GM12878 (cell line): ENCODE data around the gene PITPNC1. TPM values are rescaled to one million over a fixed set of nuclear protein-coding genes. Genes with fewer than 3 reads are reported as not detected.
"Not testable (repeated sequence)": the region's sequence is repeated elsewhere in the genome, so short reads cannot be mapped to it uniquely, and the experiment has no call there.

Experiments used
- ATAC-seq: fragments of 200-7000 bp; cut with Tn5 transposase; 3 replicates; pipeline ENCODE4 v1.9.1; 2020; ENCODE audit warnings: mild to moderate bottlenecking, moderate library complexity
- BruUV-seq: library from RNA; stranded (reverse); fragments of 400-500 nt; replicated peaks from 2 replicates; lab custom pipeline; 2021; lab: Mats Ljungman, UMichigan
- CTCF ChIA-PET: fragments of 300-600 bp; sonication (Branson Sonifier 250); formaldehyde crosslinking; extraction: SDS; loops from one replicate; lab custom pipeline; 2021; ENCODE audit warnings: inconsistent platforms; lab: Yijun Ruan, JAX
- POLR2A ChIA-PET: fragments of 350-600 bp; formaldehyde crosslinking; extraction: SDS; loops from one replicate; lab custom pipeline; 2021; ENCODE audit warnings: inconsistent platforms; lab: Charles Lee
- RAD21 ChIA-PET: fragments of 300-600 bp; sonication (Branson Sonifier 250); formaldehyde crosslinking; loops from one replicate; lab custom pipeline; 2023; ENCODE audit warnings: antibody characterized with exemption; ENCODE audit not compliant: unreplicated experiment; lab: Charles Lee
- SMC1A ChIA-PET: fragments of 300-600 bp; sonication (Branson Sonifier 250); formaldehyde crosslinking; loops from one replicate; lab custom pipeline; 2023; ENCODE audit not compliant: unreplicated experiment, uncharacterized antibody; lab: Charles Lee
- DNase-seq: peaks from one replicate; pipeline ENCODE4 v3.0.0-alpha.2; 2011; ENCODE audit warnings: low read depth, low spot score
- FAIRE-seq: peaks from 3 replicates; lab custom pipeline; 2011; peaks lifted over from hg19 to GRCh38; lab: Jason Lieb, UNC
- H2AFZ ChIP-seq: 2 replicates; pipeline ENCODE4 v1.6.0; 2011; ENCODE audit warnings: low read depth, low read length, control low read depth; ENCODE audit not compliant: control insufficient read depth
- H3K27ac ChIP-seq: 2 replicates; pipeline ENCODE4 v1.5.1; 2011; ENCODE audit warnings: control low read depth; ENCODE audit not compliant: control insufficient read depth, insufficient read depth
- H3K27me3 ChIP-seq, 2 experiments: replicated peaks in 1 of 2; 2 replicates each; pipeline versions ENCODE4 v1.6.0 to v1.6.1; 2011; ENCODE audit warnings: low read length in 1 of 2; ENCODE audit not compliant: control insufficient read depth in 2 of 2, insufficient read depth in 2 of 2
- H3K36me3 ChIP-seq, 2 experiments: 2 replicates each; pipeline ENCODE4 v1.5.1; 2011; ENCODE audit warnings: low read length in 1 of 2; ENCODE audit not compliant: control insufficient read depth in 2 of 2, insufficient read depth in 2 of 2
- H3K4me1 ChIP-seq: 2 replicates; pipeline ENCODE4 v1.6.1; 2011; ENCODE audit warnings: mild to moderate bottlenecking, low read length, moderate library complexity, mixed read lengths; ENCODE audit not compliant: control insufficient read depth, insufficient read depth
- H3K4me2 ChIP-seq: 2 replicates; pipeline ENCODE4 v1.6.0; 2011; ENCODE audit warnings: control low read depth; ENCODE audit not compliant: control insufficient read depth, insufficient read depth
- H3K4me3 ChIP-seq: fragments of 200-600 bp; sonication (generic); 2 replicates; pipeline ENCODE4 v1.5.1; 2016
- H3K79me2 ChIP-seq: 2 replicates; pipeline ENCODE4 v1.6.0; 2011; ENCODE audit warnings: low read length; ENCODE audit not compliant: control insufficient read depth, insufficient read depth
- H3K9ac ChIP-seq: 2 replicates; pipeline ENCODE4 v1.8.0; 2011; ENCODE audit warnings: low read length, control low read depth, mixed read lengths; ENCODE audit not compliant: control insufficient read depth, insufficient read depth
- H3K9me3 ChIP-seq: replicated peaks from 3 replicates; pipeline ENCODE4 v1.5.1; 2011; ENCODE audit warnings: mild to moderate bottlenecking, low read length; ENCODE audit not compliant: control insufficient read depth, insufficient read depth
- H4K20me1 ChIP-seq: 2 replicates; pipeline ENCODE4 v1.6.0; 2011; ENCODE audit not compliant: control insufficient read depth, insufficient read depth
- MYB ChIP-seq: fragments of 150-350 bp; IDR thresholded peaks from 2 replicates; pipeline ENCODE4 v1.6.1; 2014; ENCODE audit warnings: mild to moderate bottlenecking, low read depth, low read length, borderline replicate concordance
- SMARCA5 ChIP-seq: fragments of 450-650 bp; IDR thresholded peaks from 2 replicates; pipeline ENCODE4 v1.6.1; 2017; ENCODE audit warnings: mild to moderate bottlenecking
- SUPT20H ChIP-seq: IDR thresholded peaks from 2 replicates; pipeline ENCODE4 v1.6.1; 2011; ENCODE audit warnings: low read depth, mild to moderate bottlenecking, low read length, moderate library complexity, borderline replicate concordance; ENCODE audit not compliant: control insufficient read depth
- TBL1XR1 ChIP-seq: IDR thresholded peaks from 2 replicates; pipeline ENCODE4 v1.6.1; 2012; ENCODE audit warnings: low read depth, low read length, improper control_type of control experiment
- TCF12 ChIP-seq: IDR thresholded peaks from 2 replicates; pipeline ENCODE4 v1.6.1; 2011; ENCODE audit warnings: low read depth, mild to moderate bottlenecking, low read length
- WGBS: methylation state at CpG from one replicate; pipeline ENCODE4 v1.1.6; 2016; ENCODE audit warnings: low lambda C conversion rate; ENCODE audit not compliant: insufficient replicate concordance, insufficient coverage; ENCODE audit errors: missing lambda C conversion rate; 5-methylcytosine and 5-hydroxymethylcytosine counted together
- in situ Hi-C: fragments of 300-500 bp; cut with MboI; formaldehyde crosslinking; loops from 9 replicates; pipeline ENCODE4 v1.14.3; 2018; ENCODE audit warnings: mixed read lengths
- intact Hi-C: fragments of 100-400 bp; cut with micrococcal nuclease; formaldehyde crosslinking; loops from one replicate; pipeline ENCODE4 v1.14.2; 2022; ENCODE audit not compliant: unreplicated experiment
- polyA plus RNA-seq, 11 experiments: library from polyadenylated mRNA; depleted of rRNA in 4 of 11; unstranded in 6 of 11; stranded (reverse) in 5 of 11; fragments of >200 nt; fragmentation: Nextera tagmentation in 4 of 11; fragmentation: Illumina TruSeq in 1 of 11; extraction: Ambion mirVana in 4 of 11; extraction: Trizol in 1 of 11; gene quantifications; 1 replicate in 1 of 11; 2 replicates in 10 of 11; pipeline versions ENCODE4 v1.2.1 to v1.2.3, GENCODE V29; 2011 to 2016; ENCODE audit warnings: inconsistent platforms in 2 of 11, missing spikeins in 2 of 11, low read depth in 1 of 11
- total RNA-seq, 4 experiments: library from RNA; depleted of rRNA in 3 of 4; stranded (reverse); fragments of >200 nt in 3 of 4; fragmentation: Illumina TruSeq in 1 of 4; extraction: Trizol in 1 of 4; gene quantifications; 2 replicates each; pipeline versions ENCODE4 v1.2.1 to v1.2.3, GENCODE V29; 2013 to 2021
- TF ChIP-seq, protein P1 (sequence below): fragments of 450-650 bp; IDR thresholded peaks from 2 replicates; pipeline ENCODE4 v1.6.1; 2017; ENCODE audit warnings: mild to moderate bottlenecking, low read depth, inconsistent platforms; ENCODE audit not compliant: poor library complexity, severe bottlenecking
- TF ChIP-seq, protein P2 (sequence below): fragments of 450-650 bp; conservative IDR thresholded peaks from 2 replicates; pipeline ENCODE4 v1.6.1; 2017; ENCODE audit warnings: mild to moderate bottlenecking, moderate library complexity
- TF ChIP-seq, protein P3 (sequence below): fragments of 450-650 bp; IDR thresholded peaks from 2 replicates; pipeline ENCODE4 v1.6.1; 2018; ENCODE audit warnings: borderline replicate concordance, mild to moderate bottlenecking; ENCODE audit not compliant: partially characterized antibody

The PITPNC1 gene
- total and polyA plus RNA-seq, 10 of the 15 experiments (the other 5 are each of a cell fraction or from before 2014, with no cell fraction given): 12.2 to 62.4 (median 47.3) TPM

- TF ChIP-seq TBL1XR1 (no peak), MYB (no peak), SUPT20H (no peak), TCF12 (no peak), SMARCA5 (no peak)
- TF ChIP-seq, protein P1, sequence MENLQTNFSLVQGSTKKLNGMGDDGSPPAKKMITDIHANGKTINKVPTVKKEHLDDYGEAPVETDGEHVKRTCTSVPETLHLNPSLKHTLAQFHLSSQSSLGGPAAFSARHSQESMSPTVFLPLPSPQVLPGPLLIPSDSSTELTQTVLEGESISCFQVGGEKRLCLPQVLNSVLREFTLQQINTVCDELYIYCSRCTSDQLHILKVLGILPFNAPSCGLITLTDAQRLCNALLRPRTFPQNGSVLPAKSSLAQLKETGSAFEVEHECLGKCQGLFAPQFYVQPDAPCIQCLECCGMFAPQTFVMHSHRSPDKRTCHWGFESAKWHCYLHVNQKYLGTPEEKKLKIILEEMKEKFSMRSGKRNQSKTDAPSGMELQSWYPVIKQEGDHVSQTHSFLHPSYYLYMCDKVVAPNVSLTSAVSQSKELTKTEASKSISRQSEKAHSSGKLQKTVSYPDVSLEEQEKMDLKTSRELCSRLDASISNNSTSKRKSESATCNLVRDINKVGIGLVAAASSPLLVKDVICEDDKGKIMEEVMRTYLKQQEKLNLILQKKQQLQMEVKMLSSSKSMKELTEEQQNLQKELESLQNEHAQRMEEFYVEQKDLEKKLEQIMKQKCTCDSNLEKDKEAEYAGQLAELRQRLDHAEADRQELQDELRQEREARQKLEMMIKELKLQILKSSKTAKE: no peak
- TF ChIP-seq, protein P2, sequence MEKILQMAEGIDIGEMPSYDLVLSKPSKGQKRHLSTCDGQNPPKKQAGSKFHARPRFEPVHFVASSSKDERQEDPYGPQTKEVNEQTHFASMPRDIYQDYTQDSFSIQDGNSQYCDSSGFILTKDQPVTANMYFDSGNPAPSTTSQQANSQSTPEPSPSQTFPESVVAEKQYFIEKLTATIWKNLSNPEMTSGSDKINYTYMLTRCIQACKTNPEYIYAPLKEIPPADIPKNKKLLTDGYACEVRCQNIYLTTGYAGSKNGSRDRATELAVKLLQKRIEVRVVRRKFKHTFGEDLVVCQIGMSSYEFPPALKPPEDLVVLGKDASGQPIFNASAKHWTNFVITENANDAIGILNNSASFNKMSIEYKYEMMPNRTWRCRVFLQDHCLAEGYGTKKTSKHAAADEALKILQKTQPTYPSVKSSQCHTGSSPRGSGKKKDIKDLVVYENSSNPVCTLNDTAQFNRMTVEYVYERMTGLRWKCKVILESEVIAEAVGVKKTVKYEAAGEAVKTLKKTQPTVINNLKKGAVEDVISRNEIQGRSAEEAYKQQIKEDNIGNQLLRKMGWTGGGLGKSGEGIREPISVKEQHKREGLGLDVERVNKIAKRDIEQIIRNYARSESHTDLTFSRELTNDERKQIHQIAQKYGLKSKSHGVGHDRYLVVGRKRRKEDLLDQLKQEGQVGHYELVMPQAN: no peak
- TF ChIP-seq, protein P3, sequence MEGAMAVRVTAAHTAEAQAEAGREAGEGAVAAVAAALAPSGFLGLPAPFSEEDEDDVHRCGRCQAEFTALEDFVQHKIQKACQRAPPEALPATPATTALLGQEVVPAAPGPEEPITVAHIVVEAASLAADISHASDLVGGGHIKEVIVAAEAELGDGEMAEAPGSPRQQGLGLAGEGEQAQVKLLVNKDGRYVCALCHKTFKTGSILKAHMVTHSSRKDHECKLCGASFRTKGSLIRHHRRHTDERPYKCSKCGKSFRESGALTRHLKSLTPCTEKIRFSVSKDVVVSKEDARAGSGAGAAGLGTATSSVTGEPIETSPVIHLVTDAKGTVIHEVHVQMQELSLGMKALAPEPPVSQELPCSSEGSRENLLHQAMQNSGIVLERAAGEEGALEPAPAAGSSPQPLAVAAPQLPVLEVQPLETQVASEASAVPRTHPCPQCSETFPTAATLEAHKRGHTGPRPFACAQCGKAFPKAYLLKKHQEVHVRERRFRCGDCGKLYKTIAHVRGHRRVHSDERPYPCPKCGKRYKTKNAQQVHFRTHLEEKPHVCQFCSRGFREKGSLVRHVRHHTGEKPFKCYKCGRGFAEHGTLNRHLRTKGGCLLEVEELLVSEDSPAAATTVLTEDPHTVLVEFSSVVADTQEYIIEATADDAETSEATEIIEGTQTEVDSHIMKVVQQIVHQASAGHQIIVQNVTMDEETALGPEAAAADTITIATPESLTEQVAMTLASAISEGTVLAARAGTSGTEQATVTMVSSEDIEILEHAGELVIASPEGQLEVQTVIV: no peak
Measured at GRCh38 chr17:67648032-67648905, 271.2 kb downstream of the PITPNC1 start (continued).

- ChIA-PET SMC1A (interaction anchor here (0.6 to 10.7 kb wide), 21 partner anchors 9 to 283 kb away, joined by 3 to 156 read pairs (median 8); no protein-coding TSS in a partner anchor), RAD21 (interaction anchor here (1.2 to 7.3 kb wide), 15 partner anchors 10 to 274 kb away, joined by 3 to 80 read pairs (median 20); partner anchors contain the start of gene PITPNC1), CTCF (interaction anchor here (0.6 to 9.2 kb wide), 17 partner anchors 9 to 934 kb away, joined by 3 to 75 read pairs (median 10); partner anchors contain the start of gene PITPNC1), POLR2A (interaction anchor here (0.8 to 5.7 kb wide), 7 partner anchors 10 to 270 kb away, joined by 3 to 53 read pairs (median 19); no protein-coding TSS in a partner anchor)
- H4K20me1 ChIP-seq, H3K27me3 ChIP-seq, ATAC-seq, H3K9me3 ChIP-seq, H3K4me2 ChIP-seq, H3K4me3 ChIP-seq, H2AFZ ChIP-seq, BruUV-seq, intact Hi-C loops, FAIRE-seq, H3K79me2 ChIP-seq, H3K36me3 ChIP-seq, DNase-seq: not testable (repeated sequence)
- peak overlapping the region; percentile 79; the same call in 1 of the 2 replicates for H3K9ac ChIP-seq
- peaks cover 62% of the 10 kb centered on the region for H3K4me1 ChIP-seq
- 79% methylated on average over 3 of the region's 3 CpGs for WGBS
- peak overlapping the region; percentile 92 for H3K27ac ChIP-seq
- in situ Hi-C loops: loop anchor here (25.0 kb wide), 1 partner anchor 937 kb away; no protein-coding TSS in a partner anchor
Measured at GRCh38 chr17:67648906-67649295, 271.8 kb downstream of the PITPNC1 start.
